ES-I3 (cell line): ENCODE data around the gene DHRS9.

ENCODE experiments used
- H3K36me3 ChIP-seq: 2 replicates; pipeline ENCODE4 v1.6.1; 2013; ENCODE audit warnings: mild to moderate bottlenecking, low read length, control low read depth, moderate library complexity; ENCODE audit not compliant: insufficient read depth
- H3K4me1 ChIP-seq: 2 replicates; pipeline ENCODE4 v1.6.1; 2013; ENCODE audit warnings: mild to moderate bottlenecking, control low read depth, low read length; ENCODE audit not compliant: insufficient read depth
- H3K9ac ChIP-seq: 2 replicates; pipeline ENCODE4 v1.6.1; 2013; ENCODE audit warnings: low read depth, mild to moderate bottlenecking, low read length, moderate library complexity
- H3K9me3 ChIP-seq: 2 replicates; pipeline ENCODE4 v1.6.1; 2013; ENCODE audit warnings: mild to moderate bottlenecking, low read length, moderate library complexity; ENCODE audit not compliant: control insufficient read depth, insufficient read depth

DHRS9 gene

GRCh38 chr2:169069341-169069740, at the start of gene DHRS9:
Gene DHRS9 (plus strand): TSS chr2:169069563. CDS start chr2:169081582, 12,019 bp downstream.
- 0 out of 2 replicates have a peak, but pooled peaks cover 2% of the 10 kb centered on the region for H3K9me3 ChIP-seq
- no peaks in the 10 kb centered on the region for H3K36me3 ChIP-seq
- no peaks in the 10 kb centered on the region; the same call in 1 of the 2 replicates for H3K4me1 ChIP-seq
- no peak within 1 kb of the TSS for H3K9ac ChIP-seq

GRCh38 chr2:169023161-169023560, 46.2 kb upstream of the DHRS9 start:
- no peaks in the 10 kb centered on the region for H3K36me3 ChIP-seq
- H3K9ac ChIP-seq = no peak overlapping the region
- no peaks in the 10 kb centered on the region for H3K9me3 ChIP-seq

GRCh38 chr2:169026056-169026455, 43.3 kb upstream of the DHRS9 start:
- 0 out of 2 replicates have a peak, but pooled peaks cover 2% of the 10 kb centered on the region for H3K4me1 ChIP-seq
- H3K36me3 ChIP-seq = no peaks in the 10 kb centered on the region
- no peaks in the 10 kb centered on the region for H3K9me3 ChIP-seq
- H3K9ac ChIP-seq = no peak overlapping the region

More at GRCh38 chr2:169023161-169023560, 46.2 kb upstream of the DHRS9 start:
- H3K4me1 ChIP-seq = no peaks in the 10 kb centered on the region

GRCh38 chr2:169027234-169027633, 42.1 kb upstream of the DHRS9 start:
- H3K36me3 ChIP-seq = no peaks in the 10 kb centered on the region
- H3K9me3 ChIP-seq = no peaks in the 10 kb centered on the region
- H3K9ac ChIP-seq = no peak overlapping the region
- 0 out of 2 replicates have a peak, but pooled peaks cover 6% of the 10 kb centered on the region for H3K4me1 ChIP-seq

GRCh38 chr2:169029341-169029740, 40.0 kb upstream of the DHRS9 start:
- Histone ChIP-seq H3K36me3 (no peaks in the 10 kb centered on the region), H3K4me1 (0 out of 2 replicates have a peak, but pooled peaks cover 6% of the 10 kb centered on the region), H3K9me3 (no peaks in the 10 kb centered on the region), H3K9ac (no peak overlapping the region)

- Histone ChIP-seq H3K9me3 (no peaks in the 10 kb centered on the region), H3K9ac (no peak within 1 kb of the TSS), H3K4me1 (0 out of 2 replicates have a peak, but pooled peaks cover 6% of the 10 kb centered on the region), H3K36me3 (no peaks in the 10 kb centered on the region)
Measured at GRCh38 chr2:169031202-169031601, 38.2 kb upstream of the DHRS9 start, which contains the start of gene ABCB11. Gene ABCB11 (minus strand): TSS chr2:169031324. CDS start chr2:169018125, 13,199 bp downstream.

GRCh38 chr2:169034256-169034655, 35.1 kb upstream of the DHRS9 start:
- Histone ChIP-seq H3K9ac (no peak overlapping the region), H3K9me3 (no peaks in the 10 kb centered on the region), H3K36me3 (no peaks in the 10 kb centered on the region), H3K4me1 (0 out of 2 replicates have a peak, but pooled peaks cover 6% of the 10 kb centered on the region)

- Histone ChIP-seq H3K9ac (no peak overlapping the region), H3K4me1 (0 out of 2 replicates have a peak, but pooled peaks cover 6% of the 10 kb centered on the region), H3K9me3 (no peaks in the 10 kb centered on the region), H3K36me3 (no peaks in the 10 kb centered on the region)
Measured at GRCh38 chr2:169034984-169035544, 34.3 kb upstream of the DHRS9 start.

GRCh38 chr2:169035887-169036286, 33.5 kb upstream of the DHRS9 start:
- Histone ChIP-seq H3K36me3 (no peaks in the 10 kb centered on the region), H3K9ac (no peak overlapping the region), H3K4me1 (0 out of 2 replicates have a peak, but pooled peaks cover 6% of the 10 kb centered on the region), H3K9me3 (no peaks in the 10 kb centered on the region)

- Histone ChIP-seq H3K9ac (no peak overlapping the region), H3K4me1 (no peaks in the 10 kb centered on the region), H3K36me3 (no peaks in the 10 kb centered on the region), H3K9me3 (no peaks in the 10 kb centered on the region)
Measured at GRCh38 chr2:169036736-169037440, 32.5 kb upstream of the DHRS9 start.

- no peaks in the 10 kb centered on the region for H3K36me3 ChIP-seq
- H3K9me3 ChIP-seq = peaks cover 6% of the 10 kb centered on the region; the same call in 1 of the 2 replicates
- no peak overlapping the region for H3K9ac ChIP-seq
- H3K4me1 ChIP-seq = no peaks in the 10 kb centered on the region
Measured at GRCh38 chr2:169038338-169038757, 31.0 kb upstream of the DHRS9 start.

- Histone ChIP-seq H3K4me1 (no peaks in the 10 kb centered on the region), H3K9me3 (peaks cover 6% of the 10 kb centered on the region; the same call in 1 of the 2 replicates), H3K9ac (no peak overlapping the region), H3K36me3 (no peaks in the 10 kb centered on the region)
Measured at GRCh38 chr2:169039702-169040101, 29.7 kb upstream of the DHRS9 start.

- H3K9me3 ChIP-seq = peaks cover 6% of the 10 kb centered on the region; the same call in 1 of the 2 replicates
- no peak overlapping the region for H3K9ac ChIP-seq
- no peaks in the 10 kb centered on the region for H3K36me3 ChIP-seq
- H3K4me1 ChIP-seq = no peaks in the 10 kb centered on the region
Measured at GRCh38 chr2:169041594-169041993, 27.8 kb upstream of the DHRS9 start.

- Histone ChIP-seq H3K4me1 (no peaks in the 10 kb centered on the region), H3K36me3 (no peaks in the 10 kb centered on the region), H3K9ac (no peak overlapping the region), H3K9me3 (peaks cover 6% of the 10 kb centered on the region; the same call in 1 of the 2 replicates)
Measured at GRCh38 chr2:169042856-169043255, 26.5 kb upstream of the DHRS9 start.
